GM12874 (cell line): ENCODE measurements around the gene ATAD3C.

ENCODE experiments used
- TF ChIP-seq, protein P1 (sequence below): IDR thresholded peaks from 2 replicates; pipeline ENCODE4 v1.5.1; 2011; ENCODE audit warnings: low read depth, mild to moderate bottlenecking, control low read depth, low read length, moderate library complexity; ENCODE audit not compliant: insufficient read depth

The ATAD3C gene

DNA sequence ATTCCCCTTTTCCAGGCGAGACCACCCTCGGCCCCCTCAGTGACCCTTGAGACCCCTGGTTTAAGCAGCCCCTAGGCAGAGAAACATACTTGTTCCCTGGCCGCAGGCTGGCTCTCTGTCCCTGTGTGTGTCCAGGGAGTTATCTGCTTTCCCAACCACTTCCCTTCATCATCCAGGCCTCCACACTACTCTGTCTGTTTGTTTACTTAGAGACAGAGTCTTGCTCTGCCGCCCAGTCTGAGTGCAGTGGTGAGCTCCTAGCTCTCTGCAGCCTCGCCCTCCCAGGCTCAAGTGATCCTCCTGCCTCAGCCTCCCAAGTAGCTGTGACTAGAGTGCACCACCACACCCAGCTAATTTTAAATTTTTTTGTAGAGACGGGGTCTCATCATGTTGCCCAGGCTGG lies 19.8 kb upstream of the ATAD3C start:
- TF ChIP-seq, protein P1, sequence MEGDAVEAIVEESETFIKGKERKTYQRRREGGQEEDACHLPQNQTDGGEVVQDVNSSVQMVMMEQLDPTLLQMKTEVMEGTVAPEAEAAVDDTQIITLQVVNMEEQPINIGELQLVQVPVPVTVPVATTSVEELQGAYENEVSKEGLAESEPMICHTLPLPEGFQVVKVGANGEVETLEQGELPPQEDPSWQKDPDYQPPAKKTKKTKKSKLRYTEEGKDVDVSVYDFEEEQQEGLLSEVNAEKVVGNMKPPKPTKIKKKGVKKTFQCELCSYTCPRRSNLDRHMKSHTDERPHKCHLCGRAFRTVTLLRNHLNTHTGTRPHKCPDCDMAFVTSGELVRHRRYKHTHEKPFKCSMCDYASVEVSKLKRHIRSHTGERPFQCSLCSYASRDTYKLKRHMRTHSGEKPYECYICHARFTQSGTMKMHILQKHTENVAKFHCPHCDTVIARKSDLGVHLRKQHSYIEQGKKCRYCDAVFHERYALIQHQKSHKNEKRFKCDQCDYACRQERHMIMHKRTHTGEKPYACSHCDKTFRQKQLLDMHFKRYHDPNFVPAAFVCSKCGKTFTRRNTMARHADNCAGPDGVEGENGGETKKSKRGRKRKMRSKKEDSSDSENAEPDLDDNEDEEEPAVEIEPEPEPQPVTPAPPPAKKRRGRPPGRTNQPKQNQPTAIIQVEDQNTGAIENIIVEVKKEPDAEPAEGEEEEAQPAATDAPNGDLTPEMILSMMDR, result no peak

GRCh38 chr1:1430114-1430982 lies 19.1 kb upstream of the ATAD3C start:
- TF ChIP-seq, protein P1, result no peak

DNA sequence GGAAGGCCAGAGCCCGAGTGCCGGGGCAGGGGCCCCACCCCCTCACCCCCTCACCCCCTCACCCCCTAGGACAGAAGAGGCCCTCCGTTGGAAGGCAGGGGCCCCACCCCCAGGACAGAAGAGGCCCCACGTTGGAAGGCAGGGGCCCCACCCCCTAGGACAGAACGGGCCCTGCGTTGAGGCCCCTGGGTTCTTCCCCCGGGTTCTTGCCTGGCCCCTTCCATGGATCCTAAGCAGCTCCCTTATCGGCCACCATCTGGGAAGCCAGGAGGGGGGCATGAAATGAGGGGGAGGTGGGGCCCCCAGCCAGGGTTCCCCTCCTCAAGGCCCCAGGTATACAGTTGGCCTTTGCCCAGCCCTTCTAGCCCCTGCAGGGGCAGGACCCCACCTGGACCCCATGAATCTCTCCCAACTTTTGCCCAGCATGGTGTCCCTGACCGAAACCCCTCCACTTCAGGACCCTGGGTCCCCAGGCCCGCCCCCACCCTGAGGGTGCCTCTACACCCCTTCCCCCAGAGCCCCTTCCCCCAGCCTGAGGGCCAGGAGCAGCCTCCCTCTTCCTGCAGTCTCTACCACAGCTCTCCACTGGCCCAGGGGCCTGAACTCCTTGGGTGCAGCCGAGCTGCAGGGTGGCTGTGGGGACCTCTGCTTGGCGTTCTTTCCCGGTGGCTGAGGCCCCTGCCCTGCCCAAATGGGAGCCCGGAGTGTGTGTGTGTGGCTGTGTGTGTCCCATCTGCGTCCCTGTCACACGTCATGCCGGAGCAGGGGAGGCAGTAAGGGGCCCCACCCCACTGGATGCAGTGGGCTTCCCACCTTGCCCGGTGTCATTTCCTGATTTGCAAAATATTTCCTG lies 18.3 kb upstream of the ATAD3C start:
- TF ChIP-seq, protein P1, result no peak

GRCh38 chr1:1431845-1432273 lies 17.6 kb upstream of the ATAD3C start:
- TF ChIP-seq, protein P1, result no peak

- TF ChIP-seq, protein P1, result no peak
Measured at GRCh38 chr1:1432274-1432950, 17.1 kb upstream of the ATAD3C start.

- TF ChIP-seq, protein P1, result no peak
Measured at GRCh38 chr1:1432951-1433803, 16.3 kb upstream of the ATAD3C start.

GRCh38 chr1:1433804-1434130 lies 15.7 kb upstream of the ATAD3C start:
- TF ChIP-seq, protein P1, result no peak
